Measurements from ENCODE around the gene CFAP57.

CFAP57 gene

GRCh38 chr1:43239484-43239883 lies 67.4 kb downstream of the CFAP57 start:
- H3K79me2 ChIP-seq (ENCODE audit: insufficient read depth, low read depth) = no peaks in the 10 kb centered on the region
- H3K27ac ChIP-seq = no peak overlapping the region
- no peak overlapping the region for H3K9ac ChIP-seq
- no peak for TF ChIP-seq CTCF (conservative IDR thresholded peaks at IDR 0.05; ENCODE audit: low read depth, low read length)
- H3K27me3 ChIP-seq (ENCODE audit: insufficient read depth, low read depth) = no peaks in the 10 kb centered on the region
- no peak overlapping the region for H3K4me2 ChIP-seq
- no peaks in the 10 kb centered on the region for H3K4me1 ChIP-seq (ENCODE audit: low read depth, poor library complexity, severe bottlenecking)
- H2AFZ ChIP-seq (ENCODE audit: low read depth) = no peak overlapping the region
- H4K20me1 ChIP-seq (ENCODE audit: insufficient read depth) = no peaks in the 10 kb centered on the region
- H3K4me3 ChIP-seq (IDR thresholded peaks at IDR 0.05; ENCODE audit: insufficient read depth, low read depth, low read length) = no peak overlapping the region
- no peaks in the 10 kb centered on the region for H3K36me3 ChIP-seq (ENCODE audit: insufficient read depth)

GRCh38 chr1:43241413-43241836 lies 69.3 kb downstream of the CFAP57 start:
- Histone ChIP-seq H3K4me2 (no peak overlapping the region), H3K36me3 (ENCODE audit: insufficient read depth) (no peaks in the 10 kb centered on the region), H4K20me1 (ENCODE audit: insufficient read depth) (no peaks in the 10 kb centered on the region), H2AFZ (ENCODE audit: low read depth) (no peak overlapping the region), H3K4me1 (ENCODE audit: low read depth, poor library complexity, severe bottlenecking) (no peaks in the 10 kb centered on the region), H3K79me2 (ENCODE audit: insufficient read depth, low read depth) (no peaks in the 10 kb centered on the region), H3K4me3 (IDR thresholded peaks at IDR 0.05; ENCODE audit: insufficient read depth, low read depth, low read length) (no peak overlapping the region), H3K9ac (no peak overlapping the region), H3K27me3 (ENCODE audit: insufficient read depth, low read depth) (no peaks in the 10 kb centered on the region), H3K27ac (no peak overlapping the region)
- TF ChIP-seq CTCF (conservative IDR thresholded peaks at IDR 0.05; ENCODE audit: low read depth, low read length) = no peak

GRCh38 chr1:43243299-43243698 lies 71.2 kb downstream of the CFAP57 start:
- H2AFZ ChIP-seq (ENCODE audit: low read depth) = no peak overlapping the region
- H3K4me1 ChIP-seq (ENCODE audit: low read depth, poor library complexity, severe bottlenecking) = no peaks in the 10 kb centered on the region
- no peaks in the 10 kb centered on the region for H3K27me3 ChIP-seq (ENCODE audit: insufficient read depth, low read depth)

GRCh38 chr1:43246466-43247213 lies 74.5 kb downstream of the CFAP57 start:
- H3K27me3 ChIP-seq (ENCODE audit: insufficient read depth, low read depth) = no peaks in the 10 kb centered on the region
- H3K4me3 ChIP-seq (IDR thresholded peaks at IDR 0.05; ENCODE audit: insufficient read depth, low read depth, low read length) = no peak overlapping the region
- H3K4me2 ChIP-seq = no peak overlapping the region
- H3K36me3 ChIP-seq (ENCODE audit: insufficient read depth) = no peaks in the 10 kb centered on the region
- H3K9ac ChIP-seq = no peak overlapping the region
- H4K20me1 ChIP-seq (ENCODE audit: insufficient read depth) = no peaks in the 10 kb centered on the region
- no peaks in the 10 kb centered on the region for H3K4me1 ChIP-seq (ENCODE audit: low read depth, poor library complexity, severe bottlenecking)
- no peak overlapping the region for H2AFZ ChIP-seq (ENCODE audit: low read depth)
- TF ChIP-seq CTCF (conservative IDR thresholded peaks at IDR 0.05; ENCODE audit: low read depth, low read length) = no peak
- no peak overlapping the region for H3K27ac ChIP-seq
- no peaks in the 10 kb centered on the region for H3K79me2 ChIP-seq (ENCODE audit: insufficient read depth, low read depth)

More at GRCh38 chr1:43243299-43243698, 71.2 kb downstream of the CFAP57 start:
- H3K36me3 ChIP-seq (ENCODE audit: insufficient read depth) = no peaks in the 10 kb centered on the region
- no peak for TF ChIP-seq CTCF (conservative IDR thresholded peaks at IDR 0.05; ENCODE audit: low read depth, low read length)
- H3K79me2 ChIP-seq (ENCODE audit: insufficient read depth, low read depth) = no peaks in the 10 kb centered on the region
- no peak overlapping the region for H3K4me3 ChIP-seq (IDR thresholded peaks at IDR 0.05; ENCODE audit: insufficient read depth, low read depth, low read length)
- H3K9ac ChIP-seq = no peak overlapping the region
- no peaks in the 10 kb centered on the region for H4K20me1 ChIP-seq (ENCODE audit: insufficient read depth)
- H3K27ac ChIP-seq = no peak overlapping the region
- H3K4me2 ChIP-seq = no peak overlapping the region
